ENCODE measurements around the gene ZFAND3.

ZFAND3 gene

DNA sequence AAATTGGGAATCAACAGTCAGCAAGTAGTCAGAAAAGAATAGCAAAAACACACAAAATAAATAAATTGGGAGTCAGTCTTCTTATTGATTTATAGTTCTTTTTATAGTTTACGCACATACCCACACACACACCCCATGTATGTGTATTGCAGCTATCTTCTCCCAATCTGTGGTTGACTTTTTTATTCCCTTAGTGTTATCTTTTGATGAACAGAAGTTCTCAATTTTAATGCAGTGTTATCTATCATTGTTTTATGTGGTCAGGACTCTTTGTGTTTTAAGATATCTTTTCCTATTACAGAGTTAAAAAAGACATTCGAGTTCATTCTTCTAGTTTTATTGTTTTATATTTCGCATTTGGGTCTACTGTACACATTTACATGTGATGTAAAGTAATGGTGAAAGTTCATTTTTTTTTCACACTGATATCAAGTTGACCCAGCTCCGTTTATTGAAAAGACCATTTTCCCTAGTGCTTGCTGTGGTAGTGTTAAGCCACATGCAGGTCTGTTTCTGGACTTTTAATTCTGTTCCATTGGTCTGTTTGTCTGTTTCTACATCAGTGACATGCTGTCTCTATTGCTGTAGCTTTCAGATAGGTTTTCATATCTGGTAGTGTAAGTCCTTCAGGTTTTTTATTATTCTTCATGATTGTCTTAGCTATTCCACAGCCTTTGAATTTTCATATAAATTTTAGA is 78.4 kb downstream of the ZFAND3 start:
- no peak overlapping the region for H3K9ac ChIP-seq (ENCODE audit: low read length)
- no peaks in the 10 kb centered on the region for H3K27me3 ChIP-seq (ENCODE audit: control insufficient read depth, insufficient read depth, low read length)
- H3K27ac ChIP-seq (ENCODE audit: low read depth, low read length): no peak overlapping the region
- no peak overlapping the region for H3K4me3 ChIP-seq (ENCODE audit: low read length)
- no peaks in the 10 kb centered on the region for H3K4me1 ChIP-seq (ENCODE audit: control insufficient read depth, insufficient read depth, low read length)
- no peaks in the 10 kb centered on the region for H3K36me3 ChIP-seq (ENCODE audit: control insufficient read depth, insufficient read depth, low read length)

- no peak overlapping the region for H3K27ac ChIP-seq (ENCODE audit: low read depth, low read length)
- H3K4me1 ChIP-seq (ENCODE audit: control insufficient read depth, insufficient read depth, low read length): peaks cover 9% of the 10 kb centered on the region
- no peak overlapping the region for H3K9ac ChIP-seq (ENCODE audit: low read length)
- H3K36me3 ChIP-seq (ENCODE audit: control insufficient read depth, insufficient read depth, low read length): no peaks in the 10 kb centered on the region
- no peak overlapping the region for H3K4me3 ChIP-seq (ENCODE audit: low read length)
- H3K27me3 ChIP-seq (ENCODE audit: control insufficient read depth, insufficient read depth, low read length): no peaks in the 10 kb centered on the region
Observed at GRCh38 chr6:37903351-37904340, 84.1 kb downstream of the ZFAND3 start.

- Histone ChIP-seq H3K36me3 (ENCODE audit: control insufficient read depth, insufficient read depth, low read length) (no peaks in the 10 kb centered on the region), H3K4me1 (ENCODE audit: control insufficient read depth, insufficient read depth, low read length) (peaks cover 9% of the 10 kb centered on the region), H3K9ac (ENCODE audit: low read length) (no peak overlapping the region), H3K27ac (ENCODE audit: low read depth, low read length) (no peak overlapping the region), H3K27me3 (ENCODE audit: control insufficient read depth, insufficient read depth, low read length) (no peaks in the 10 kb centered on the region), H3K4me3 (ENCODE audit: low read length) (no peak overlapping the region)
Observed at GRCh38 chr6:37904590-37904989, 85.1 kb downstream of the ZFAND3 start.

DNA sequence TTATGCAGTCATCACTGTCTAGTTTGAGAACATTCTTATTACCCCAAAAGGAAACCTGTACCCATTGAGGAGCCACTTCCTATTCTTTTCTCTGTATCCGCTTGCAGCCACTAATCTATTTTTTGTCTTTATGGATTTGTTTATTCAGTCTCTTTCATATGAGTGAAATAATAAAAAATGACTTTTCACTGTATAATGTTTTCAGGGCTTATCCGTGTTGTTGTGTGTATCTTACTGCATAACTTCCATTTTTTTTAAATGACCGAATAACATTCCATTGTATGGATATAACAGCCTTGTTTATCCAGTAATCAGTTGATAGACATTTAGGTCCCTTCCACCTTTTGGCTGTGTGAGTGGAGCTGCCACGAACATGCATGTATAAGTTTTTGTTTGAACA is 86.6 kb downstream of the ZFAND3 start:
- Histone ChIP-seq H3K4me3 (ENCODE audit: low read length) (no peak overlapping the region), H3K27ac (ENCODE audit: low read depth, low read length) (no peak overlapping the region), H3K4me1 (ENCODE audit: control insufficient read depth, insufficient read depth, low read length) (peaks cover 9% of the 10 kb centered on the region), H3K27me3 (ENCODE audit: control insufficient read depth, insufficient read depth, low read length) (no peaks in the 10 kb centered on the region), H3K9ac (ENCODE audit: low read length) (no peak overlapping the region), H3K36me3 (ENCODE audit: control insufficient read depth, insufficient read depth, low read length) (no peaks in the 10 kb centered on the region)

- Histone ChIP-seq H3K4me3 (ENCODE audit: low read length) (no peak overlapping the region), H3K27ac (ENCODE audit: low read depth, low read length) (no peak overlapping the region), H3K36me3 (ENCODE audit: control insufficient read depth, insufficient read depth, low read length) (no peaks in the 10 kb centered on the region), H3K27me3 (ENCODE audit: control insufficient read depth, insufficient read depth, low read length) (no peaks in the 10 kb centered on the region), H3K9ac (ENCODE audit: low read length) (no peak overlapping the region), H3K4me1 (ENCODE audit: control insufficient read depth, insufficient read depth, low read length) (no peaks in the 10 kb centered on the region)
Observed at GRCh38 chr6:37910998-37911397, 91.5 kb downstream of the ZFAND3 start.

DNA sequence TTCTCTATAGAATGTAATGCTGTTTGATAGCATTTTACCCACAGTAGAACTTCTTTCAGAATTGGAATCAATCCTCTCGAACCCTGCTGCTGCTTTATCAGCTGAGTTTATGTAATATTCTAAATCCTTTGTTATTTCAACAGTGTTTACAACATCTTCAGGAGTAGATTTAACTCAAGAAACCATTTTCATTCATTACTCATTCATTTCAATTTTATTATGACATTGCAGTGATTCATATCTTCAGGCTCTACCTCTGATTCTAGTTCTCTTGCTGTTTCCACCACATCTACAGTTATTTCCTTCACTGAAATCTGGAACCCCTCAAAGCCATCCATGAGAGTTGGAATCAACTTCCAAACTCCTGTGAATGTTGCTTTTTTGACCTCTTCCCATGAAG is 93.7 kb downstream of the ZFAND3 start:
- no peak overlapping the region for H3K9ac ChIP-seq (ENCODE audit: low read length)
- no peaks in the 10 kb centered on the region for H3K36me3 ChIP-seq (ENCODE audit: control insufficient read depth, insufficient read depth, low read length)
- no peaks in the 10 kb centered on the region for H3K4me1 ChIP-seq (ENCODE audit: control insufficient read depth, insufficient read depth, low read length)
- no peak overlapping the region for H3K27ac ChIP-seq (ENCODE audit: low read depth, low read length)
- no peak overlapping the region for H3K4me3 ChIP-seq (ENCODE audit: low read length)
- no peaks in the 10 kb centered on the region for H3K27me3 ChIP-seq (ENCODE audit: control insufficient read depth, insufficient read depth, low read length)

DNA sequence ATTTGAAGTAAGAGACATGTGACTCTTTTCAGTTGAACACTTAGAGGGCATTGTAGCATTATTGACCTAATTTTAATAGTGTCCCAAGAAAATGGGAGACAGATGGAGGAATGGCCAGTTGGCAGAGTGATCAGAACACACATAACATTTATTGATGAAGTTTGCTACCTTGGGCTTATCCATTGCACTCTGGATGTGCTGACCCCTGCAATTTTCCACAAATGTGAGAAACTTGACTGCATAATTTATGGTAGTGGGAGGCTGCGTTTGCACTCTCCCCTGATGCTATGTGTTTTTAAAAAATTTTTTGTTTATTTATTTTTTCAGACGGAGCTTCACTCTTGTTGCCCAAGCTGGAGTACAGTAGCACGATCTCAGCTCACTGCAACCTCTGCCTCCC is 95.9 kb downstream of the ZFAND3 start:
- Histone ChIP-seq H3K27ac (ENCODE audit: low read depth, low read length) (no peak overlapping the region), H3K9ac (ENCODE audit: low read length) (no peak overlapping the region), H3K4me1 (ENCODE audit: control insufficient read depth, insufficient read depth, low read length) (no peaks in the 10 kb centered on the region), H3K27me3 (ENCODE audit: control insufficient read depth, insufficient read depth, low read length) (no peaks in the 10 kb centered on the region), H3K36me3 (ENCODE audit: control insufficient read depth, insufficient read depth, low read length) (no peaks in the 10 kb centered on the region), H3K4me3 (ENCODE audit: low read length) (no peak overlapping the region)

DNA sequence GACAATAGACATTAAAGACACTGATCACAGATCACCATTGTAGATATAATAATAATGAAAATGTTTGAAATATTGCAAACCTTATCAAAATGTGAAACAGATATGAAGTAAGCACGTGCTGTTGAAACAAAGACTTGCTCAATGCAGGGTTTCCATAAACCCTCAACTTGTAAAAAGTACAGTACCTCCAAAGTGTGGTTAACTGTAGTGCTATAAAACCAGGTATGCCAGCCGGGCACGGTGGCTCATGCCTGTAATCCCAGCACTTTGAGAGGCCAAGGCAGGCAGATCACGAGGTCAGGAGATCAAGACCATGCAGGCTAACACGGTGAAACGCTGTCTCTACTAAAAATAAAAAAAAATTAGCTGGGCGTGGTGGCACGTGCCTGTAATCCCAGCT is 96.6 kb downstream of the ZFAND3 start:
- Histone ChIP-seq H3K27ac (ENCODE audit: low read depth, low read length) (no peak overlapping the region), H3K4me3 (ENCODE audit: low read length) (no peak overlapping the region), H3K36me3 (ENCODE audit: control insufficient read depth, insufficient read depth, low read length) (no peaks in the 10 kb centered on the region), H3K27me3 (ENCODE audit: control insufficient read depth, insufficient read depth, low read length) (no peaks in the 10 kb centered on the region), H3K9ac (ENCODE audit: low read length) (no peak overlapping the region), H3K4me1 (ENCODE audit: control insufficient read depth, insufficient read depth, low read length) (no peaks in the 10 kb centered on the region)

DNA sequence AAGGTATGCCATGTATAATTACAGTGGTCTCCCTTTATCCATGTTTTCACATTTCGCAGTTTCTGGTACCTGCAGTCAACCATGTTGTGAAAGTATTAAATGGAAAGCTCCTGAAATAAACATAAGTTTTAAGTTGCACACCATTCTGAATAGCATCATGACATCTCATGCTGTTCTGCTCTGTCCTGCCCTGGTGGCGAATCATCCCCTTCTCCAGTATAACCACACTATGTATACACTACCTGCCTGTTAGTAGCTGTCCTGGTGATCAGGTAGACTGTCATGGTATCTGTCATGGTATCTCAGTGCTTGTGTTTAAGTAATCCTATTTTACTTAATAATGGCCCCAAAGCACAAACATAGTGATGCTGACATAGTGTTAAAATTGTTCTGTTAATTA is 97.1 kb downstream of the ZFAND3 start:
- no peaks in the 10 kb centered on the region for H3K4me1 ChIP-seq (ENCODE audit: control insufficient read depth, insufficient read depth, low read length)
- no peak overlapping the region for H3K4me3 ChIP-seq (ENCODE audit: low read length)
- no peaks in the 10 kb centered on the region for H3K27me3 ChIP-seq (ENCODE audit: control insufficient read depth, insufficient read depth, low read length)

DNA sequence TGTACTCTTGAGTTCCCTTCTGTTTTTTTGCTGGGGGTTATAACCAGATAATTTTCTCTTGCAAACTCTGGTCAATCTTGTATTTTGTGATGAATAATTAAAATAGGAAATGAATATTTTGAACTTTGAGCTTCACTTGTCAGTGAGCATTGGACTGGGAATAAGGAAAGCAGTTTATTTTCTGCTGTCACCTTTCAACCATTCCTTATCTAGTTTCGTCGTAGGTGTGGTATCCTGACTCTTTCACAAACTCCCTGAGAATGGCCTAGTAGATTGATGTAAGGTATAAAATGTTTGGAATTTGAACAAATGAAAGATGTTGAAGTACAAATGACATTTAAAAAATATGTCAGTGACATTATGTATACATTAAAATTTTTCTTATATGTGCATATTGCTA is 98.0 kb downstream of the ZFAND3 start:
- Histone ChIP-seq H3K27me3 (ENCODE audit: control insufficient read depth, insufficient read depth, low read length) (no peaks in the 10 kb centered on the region), H3K36me3 (ENCODE audit: control insufficient read depth, insufficient read depth, low read length) (no peaks in the 10 kb centered on the region), H3K27ac (ENCODE audit: low read depth, low read length) (no peak overlapping the region), H3K9ac (ENCODE audit: low read length) (no peak overlapping the region), H3K4me1 (ENCODE audit: control insufficient read depth, insufficient read depth, low read length) (no peaks in the 10 kb centered on the region), H3K4me3 (ENCODE audit: low read length) (no peak overlapping the region)

More for the DNA sequence above, 97.1 kb downstream of the ZFAND3 start:
- no peak overlapping the region for H3K9ac ChIP-seq (ENCODE audit: low read length)
- H3K36me3 ChIP-seq (ENCODE audit: control insufficient read depth, insufficient read depth, low read length): no peaks in the 10 kb centered on the region
- no peak overlapping the region for H3K27ac ChIP-seq (ENCODE audit: low read depth, low read length)

DNA sequence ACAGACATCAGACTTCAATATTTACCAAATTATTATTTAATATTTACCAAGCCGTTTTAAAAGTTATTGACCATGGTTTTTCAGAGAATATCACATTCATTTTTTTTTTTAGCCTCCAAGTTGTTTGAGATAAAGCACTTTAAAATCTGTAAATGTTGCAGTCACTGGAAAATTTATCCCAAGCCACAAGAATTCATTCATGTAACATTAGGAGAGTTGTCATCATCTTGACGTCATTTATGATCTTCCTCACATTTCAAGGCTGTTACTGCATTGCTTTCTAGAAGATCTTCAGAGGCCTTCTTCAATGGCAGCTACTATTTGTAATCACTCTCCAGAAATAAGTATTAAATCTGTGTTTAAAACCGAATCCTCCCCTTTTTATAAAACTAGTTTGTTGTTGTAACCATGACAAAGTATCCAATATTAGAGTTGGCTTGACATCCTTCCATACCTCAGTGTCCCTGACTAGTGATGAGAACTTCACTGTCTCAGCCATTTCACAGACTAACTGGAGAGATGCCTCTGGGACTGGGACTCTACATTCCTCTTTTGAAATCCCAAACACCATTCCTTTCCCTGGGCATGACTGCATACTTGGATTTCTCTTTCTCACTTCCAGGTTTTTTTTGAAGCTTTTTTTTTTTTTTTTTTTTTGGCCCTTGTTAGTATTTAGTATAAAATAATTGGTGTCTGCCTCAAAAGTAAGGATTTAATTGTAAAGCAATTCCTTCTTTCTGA is 100.1 kb downstream of the ZFAND3 start:
- no peaks in the 10 kb centered on the region for H3K27me3 ChIP-seq (ENCODE audit: control insufficient read depth, insufficient read depth, low read length)
- no peak overlapping the region for H3K4me3 ChIP-seq (ENCODE audit: low read length)
- H3K9ac ChIP-seq (ENCODE audit: low read length): no peak overlapping the region
- H3K4me1 ChIP-seq (ENCODE audit: control insufficient read depth, insufficient read depth, low read length): no peaks in the 10 kb centered on the region
- H3K27ac ChIP-seq (ENCODE audit: low read depth, low read length): no peak overlapping the region
- no peaks in the 10 kb centered on the region for H3K36me3 ChIP-seq (ENCODE audit: control insufficient read depth, insufficient read depth, low read length)

DNA sequence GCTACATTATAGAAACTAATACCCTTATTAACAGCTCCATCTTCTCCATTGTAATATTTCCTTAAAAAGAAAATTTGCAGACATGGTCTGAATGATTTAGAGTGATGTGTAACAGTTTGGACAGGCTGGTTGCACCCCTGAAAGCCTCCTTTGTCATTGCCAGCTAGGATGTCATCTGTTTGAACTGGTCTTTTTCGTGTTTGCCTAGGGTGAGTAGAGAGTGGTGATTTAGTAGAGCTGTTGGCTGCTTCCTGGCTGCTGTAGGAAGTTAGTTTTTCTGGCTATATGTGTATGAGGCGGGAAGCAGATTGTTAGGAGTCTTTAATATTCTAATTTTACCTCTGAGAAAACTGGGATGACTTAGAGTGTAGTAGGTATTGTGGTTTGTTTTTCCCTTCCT is 101.1 kb downstream of the ZFAND3 start:
- Histone ChIP-seq H3K4me3 (ENCODE audit: low read length) (no peak overlapping the region), H3K9ac (ENCODE audit: low read length) (no peak overlapping the region), H3K36me3 (ENCODE audit: control insufficient read depth, insufficient read depth, low read length) (no peaks in the 10 kb centered on the region), H3K27me3 (ENCODE audit: control insufficient read depth, insufficient read depth, low read length) (no peaks in the 10 kb centered on the region), H3K4me1 (ENCODE audit: control insufficient read depth, insufficient read depth, low read length) (no peaks in the 10 kb centered on the region), H3K27ac (ENCODE audit: low read depth, low read length) (no peak overlapping the region)
